Peyer's patch (tissue), 4 donors: Measurements from ENCODE around the gene ZCWPW2. TPM values are rescaled to one million over a fixed set of nuclear protein-coding genes. Genes with fewer than 3 reads are reported as not detected.

ENCODE experiments used
- DNase-seq, 3 donors: peaks; one replicate each; pipeline ENCODE4 v3.0.0-alpha.2; 2017 to 2019
- H3K27ac ChIP-seq, 4 donors: fragments of 200-600 bp; sonication (generic); one replicate each; pipeline ENCODE4 v1.5.1; 2016 to 2019
- H3K27me3 ChIP-seq, 2 donors: fragments of 200-600 bp; sonication (generic); one replicate each; pipeline ENCODE4 v1.5.1; 2019
- H3K36me3 ChIP-seq, 3 donors: fragments of 200-600 bp; sonication (generic); one replicate each; pipeline ENCODE4 v1.5.1; 2016 to 2019
- H3K4me1 ChIP-seq, 4 donors: fragments of 200-600 bp; sonication (generic); one replicate each; pipeline ENCODE4 v1.5.1; 2016 to 2019
- H3K4me3 ChIP-seq, 4 donors: fragments of 200-600 bp; sonication (generic); 1 replicate in 3 of 4; 2 replicates in 1 of 4; pipeline ENCODE4 v1.5.1; 2016 to 2019; ENCODE audit warnings: mild to moderate bottlenecking in 1 of 4
- H3K9me3 ChIP-seq, 4 donors: fragments of 200-600 bp; sonication (generic); one replicate each; pipeline ENCODE4 v1.5.1; 2016 to 2019; ENCODE audit warnings: mild to moderate bottlenecking in 1 of 4
- POLR2A ChIP-seq, 2 donors: fragments of 450-650 bp; IDR thresholded peaks; one replicate each; pipeline ENCODE4 v1.5.1; 2017; ENCODE audit warnings: antibody characterized with exemption in 2 of 2, mild to moderate bottlenecking in 2 of 2, moderate library complexity in 2 of 2
- total RNA-seq, 4 donors: library from RNA; depleted of rRNA; stranded (reverse); fragments of >200 nt; gene quantifications; one replicate each; pipeline ENCODE4 v1.1.0, GENCODE V29; 2016
- TF ChIP-seq, protein P1 (sequence below), 6 experiments: fragments of 450-650 bp in 4 of 6; fragments of 200-600 bp in 2 of 6; sonication (generic) in 1 of 6; IDR thresholded peaks; one replicate each; pipeline ENCODE4 v1.5.1; 2017 to 2019; ENCODE audit warnings: antibody characterized with exemption in 6 of 6, mild to moderate bottlenecking in 3 of 6, moderate library complexity in 1 of 6

ZCWPW2 gene
- total RNA-seq, 4 donors from 2014 or later, result not detected

DNA sequence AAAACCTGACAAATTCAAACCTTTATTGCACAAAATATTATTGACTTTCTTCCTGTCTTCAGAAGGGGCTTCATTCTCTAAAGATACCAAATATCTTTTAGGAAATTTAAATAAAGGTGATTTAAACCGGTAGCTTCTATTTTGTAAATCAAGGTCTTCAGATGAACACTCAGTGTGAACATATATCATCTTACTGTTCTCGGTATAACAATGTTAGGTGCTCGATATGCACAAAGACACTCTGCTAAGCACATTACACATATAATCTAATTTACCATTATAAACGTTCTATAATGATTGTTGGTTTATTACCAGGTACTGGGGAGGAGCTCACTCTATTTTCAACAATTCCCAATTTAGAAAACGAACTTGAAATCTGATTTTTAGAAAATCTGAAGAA lies 225.5 kb downstream of the ZCWPW2 start:
- no peak overlapping the region for H3K27ac ChIP-seq
- H3K4me3 ChIP-seq, result no peak overlapping the region
- no peak for TF ChIP-seq POLR2A (IDR thresholded peaks at IDR 0.05)
- TF ChIP-seq, protein P1, sequence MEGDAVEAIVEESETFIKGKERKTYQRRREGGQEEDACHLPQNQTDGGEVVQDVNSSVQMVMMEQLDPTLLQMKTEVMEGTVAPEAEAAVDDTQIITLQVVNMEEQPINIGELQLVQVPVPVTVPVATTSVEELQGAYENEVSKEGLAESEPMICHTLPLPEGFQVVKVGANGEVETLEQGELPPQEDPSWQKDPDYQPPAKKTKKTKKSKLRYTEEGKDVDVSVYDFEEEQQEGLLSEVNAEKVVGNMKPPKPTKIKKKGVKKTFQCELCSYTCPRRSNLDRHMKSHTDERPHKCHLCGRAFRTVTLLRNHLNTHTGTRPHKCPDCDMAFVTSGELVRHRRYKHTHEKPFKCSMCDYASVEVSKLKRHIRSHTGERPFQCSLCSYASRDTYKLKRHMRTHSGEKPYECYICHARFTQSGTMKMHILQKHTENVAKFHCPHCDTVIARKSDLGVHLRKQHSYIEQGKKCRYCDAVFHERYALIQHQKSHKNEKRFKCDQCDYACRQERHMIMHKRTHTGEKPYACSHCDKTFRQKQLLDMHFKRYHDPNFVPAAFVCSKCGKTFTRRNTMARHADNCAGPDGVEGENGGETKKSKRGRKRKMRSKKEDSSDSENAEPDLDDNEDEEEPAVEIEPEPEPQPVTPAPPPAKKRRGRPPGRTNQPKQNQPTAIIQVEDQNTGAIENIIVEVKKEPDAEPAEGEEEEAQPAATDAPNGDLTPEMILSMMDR (IDR thresholded peaks at IDR 0.05), result no peak
- H3K4me1 ChIP-seq, result peaks cover 0 to 7% (median 0%) of the 10 kb centered on the region in 4 donors
- peaks cover 0 to 4% (median 0%) of the 10 kb centered on the region in 4 donors for H3K9me3 ChIP-seq
- H3K27me3 ChIP-seq, result no peaks in the 10 kb centered on the region
- H3K36me3 ChIP-seq, result no peaks in the 10 kb centered on the region
- DNase-seq, result no peak

DNA sequence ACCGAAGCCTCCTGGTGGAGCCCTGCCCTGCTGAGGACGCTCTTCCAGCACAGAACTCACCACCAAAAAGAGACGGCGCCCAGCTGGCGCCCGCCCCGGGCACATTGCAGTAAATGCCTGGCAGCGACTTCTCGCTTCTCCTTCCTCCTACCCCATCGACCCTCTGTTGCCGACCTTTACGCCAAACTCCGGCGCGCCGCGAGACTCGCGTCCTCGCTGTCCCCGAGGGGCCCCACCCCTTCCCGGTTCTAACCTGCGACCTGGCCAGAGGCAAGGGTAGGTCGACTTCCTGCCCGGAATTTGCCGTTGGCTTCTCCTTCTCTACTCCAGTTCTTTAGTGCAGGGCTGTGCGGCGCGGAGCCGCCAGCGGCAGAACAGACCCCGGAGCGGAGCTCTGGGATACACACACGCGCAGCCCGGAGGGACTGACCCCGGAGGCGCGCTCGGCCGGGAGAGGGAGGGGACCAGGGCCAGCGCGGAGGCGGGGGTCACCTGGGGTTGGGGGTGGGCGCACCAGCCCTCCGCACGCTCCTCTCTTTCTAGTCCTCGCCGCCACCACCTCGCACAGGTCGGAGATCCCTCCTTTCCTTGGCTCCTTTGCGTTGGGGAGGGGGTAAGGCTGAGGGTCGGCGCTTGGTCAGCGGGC lies 226.7 kb downstream of the ZCWPW2 start:
- peaks cover 0 to 7% (median 0%) of the 10 kb centered on the region in 4 donors for H3K4me1 ChIP-seq
- no peak overlapping the region for H3K27ac ChIP-seq
- no peaks in the 10 kb centered on the region for H3K27me3 ChIP-seq
- peak overlapping the region; percentile 11 to 38 (median 34) for H3K4me3 ChIP-seq
- H3K9me3 ChIP-seq, result peaks cover 0 to 4% (median 0%) of the 10 kb centered on the region in 4 donors
- DNase-seq, result no peak
- H3K36me3 ChIP-seq, result no peaks in the 10 kb centered on the region
- TF ChIP-seq, protein P1 (IDR thresholded peaks at IDR 0.05), result no peak
- no peak for TF ChIP-seq POLR2A (IDR thresholded peaks at IDR 0.05)

Other genes with a start within 250 kb of the ZCWPW2 start
- gene CMC1, start 107.1 kb upstream of the ZCWPW2 start, total RNA-seq, result 10 to 100 TPM in 3 of 4 donors, 1 to 10 TPM in 1; 7.0 to 39.6 (median 16.1) TPM
- 100 to 1,000 TPM in 1 of 4 donors, 10 to 100 TPM in 3; 37.8 to 139 (median 49.4) TPM for gene AZI2, start 103 bp downstream of the ZCWPW2 start, total RNA-seq